ENCODE results near the gene PHLPP1.

DNA sequence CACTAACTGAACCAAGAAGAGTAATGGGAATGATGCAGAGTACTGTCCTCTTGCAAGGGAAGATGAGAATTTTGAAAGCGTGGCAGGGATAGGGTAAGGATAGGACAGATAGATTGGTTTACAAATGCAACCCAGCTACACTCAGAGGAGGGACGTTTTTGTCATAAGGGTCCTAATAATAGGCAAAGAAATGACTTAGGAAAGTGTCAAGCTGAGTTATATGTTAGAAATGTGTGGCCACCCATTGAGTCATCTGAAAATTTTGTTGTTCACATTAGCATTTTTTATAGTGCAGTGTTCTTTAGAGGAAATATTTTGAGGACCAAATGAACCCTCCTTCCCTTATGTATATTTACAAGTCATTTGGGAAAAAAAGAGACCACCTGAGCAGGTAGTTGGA lies 137.5 kb downstream of the PHLPP1 start:
- TF ChIP-seq, protein P1, sequence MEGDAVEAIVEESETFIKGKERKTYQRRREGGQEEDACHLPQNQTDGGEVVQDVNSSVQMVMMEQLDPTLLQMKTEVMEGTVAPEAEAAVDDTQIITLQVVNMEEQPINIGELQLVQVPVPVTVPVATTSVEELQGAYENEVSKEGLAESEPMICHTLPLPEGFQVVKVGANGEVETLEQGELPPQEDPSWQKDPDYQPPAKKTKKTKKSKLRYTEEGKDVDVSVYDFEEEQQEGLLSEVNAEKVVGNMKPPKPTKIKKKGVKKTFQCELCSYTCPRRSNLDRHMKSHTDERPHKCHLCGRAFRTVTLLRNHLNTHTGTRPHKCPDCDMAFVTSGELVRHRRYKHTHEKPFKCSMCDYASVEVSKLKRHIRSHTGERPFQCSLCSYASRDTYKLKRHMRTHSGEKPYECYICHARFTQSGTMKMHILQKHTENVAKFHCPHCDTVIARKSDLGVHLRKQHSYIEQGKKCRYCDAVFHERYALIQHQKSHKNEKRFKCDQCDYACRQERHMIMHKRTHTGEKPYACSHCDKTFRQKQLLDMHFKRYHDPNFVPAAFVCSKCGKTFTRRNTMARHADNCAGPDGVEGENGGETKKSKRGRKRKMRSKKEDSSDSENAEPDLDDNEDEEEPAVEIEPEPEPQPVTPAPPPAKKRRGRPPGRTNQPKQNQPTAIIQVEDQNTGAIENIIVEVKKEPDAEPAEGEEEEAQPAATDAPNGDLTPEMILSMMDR (IDR thresholded peaks at IDR 0.05) = no peak
- no peak for TF ChIP-seq ZFX (IDR thresholded peaks at IDR 0.05; ENCODE audit: borderline replicate concordance)

All from 22Rv1 (cell line).